ENCODE data around the gene IGFBP5. TPM values are rescaled to one million over a fixed set of nuclear protein-coding genes. Genes with fewer than 3 reads are reported as not detected.

The IGFBP5 gene
- total RNA-seq, 1 experiment from 2014 or later = 3.9 TPM

GRCh38 chr2:216740557-216741222 is 45.3 kb upstream of the IGFBP5 start:
- intact Hi-C loops (cut with micrococcal nuclease) = no loop called here
- Histone ChIP-seq H3K27me3 (ENCODE audit: insufficient read depth, low read length) (peaks cover 55% of the 10 kb centered on the region), H3K4me3 (replicated peaks in 1 of 2; ENCODE audit: low read depth in 1 of 2, low read length in 2 of 2) (no peak overlapping the region), H3K79me2 (ENCODE audit: insufficient read depth, low read length) (no peaks in the 10 kb centered on the region), H4K20me1 (ENCODE audit: insufficient read depth) (no peaks in the 10 kb centered on the region), H2AFZ (ENCODE audit: low read depth, low read length, poor library complexity, severe bottlenecking) (no peak overlapping the region), H3K9me3 (ENCODE audit: control insufficient read depth in 1 of 2, insufficient read depth in 1 of 2, low read depth in 1 of 2, low read length in 2 of 2) (no peaks in the 10 kb centered on the region), H3K4me1 (ENCODE audit: control insufficient read depth in 1 of 2, insufficient read depth in 2 of 2, low read length in 2 of 2) (no peaks in the 10 kb centered on the region), H3K27ac (ENCODE audit: low read depth, low read length) (no peak overlapping the region), H3K9me2 (ENCODE audit: insufficient read depth) (no peaks in the 10 kb centered on the region), H3K9ac (ENCODE audit: low read length) (no peak overlapping the region), H3K36me3 (ENCODE audit: control insufficient read depth in 1 of 2, insufficient read depth in 2 of 2, low read length in 2 of 2) (no peaks in the 10 kb centered on the region), H3K4me2 (ENCODE audit: low read length) (no peak overlapping the region)
- RAD21 ChIA-PET (ENCODE audit: low non-redundant PET in 1 of 2, low total read pairs in 2 of 2, uncharacterized antibody in 2 of 2, unreplicated experiment in 2 of 2) = no interaction called here
- ATAC-seq (no peak), DNase-seq (ENCODE audit: low read depth, low spot score) (no peak)
- BruUV-seq (replicated peaks) = no TSS peak
- CTCF ChIA-PET = no interaction called here
- TF ChIP-seq EGR1 (IDR thresholded peaks at IDR 0.05; ENCODE audit: low read depth) (no peak), YY1 (IDR thresholded peaks at IDR 0.05; ENCODE audit: extremely low read depth, insufficient replicate concordance, low read depth, low read length) (no peak), CEBPB (IDR thresholded peaks at IDR 0.05; ENCODE audit: low read depth) (no peak), CBX3 (IDR thresholded peaks at IDR 0.05; ENCODE audit: low read depth) (no peak), POLR2A (IDR thresholded peaks at IDR 0.05; ENCODE audit: borderline replicate concordance, extremely low read depth, insufficient read depth, insufficient read length) (no peak), ZFX (IDR thresholded peaks at IDR 0.05) (no peak), MAX (IDR thresholded peaks at IDR 0.05) (no peak), RAD21 (IDR thresholded peaks at IDR 0.05; ENCODE audit: low read depth) (no peak), ELF1 (IDR thresholded peaks at IDR 0.05; ENCODE audit: borderline replicate concordance, low read depth) (no peak), TCF7L2 (IDR thresholded peaks at IDR 0.05; ENCODE audit: borderline replicate concordance, extremely low read depth, insufficient read depth, insufficient read length) (no peak), ZBTB33 (IDR thresholded peaks at IDR 0.05; ENCODE audit: extremely low read depth, insufficient replicate concordance, low read length) (no peak)
- POLR2A ChIA-PET = no interaction called here
